Measurements from ENCODE around the gene SULT1A1. TPM values are rescaled to one million over a fixed set of nuclear protein-coding genes. Genes with fewer than 3 reads are reported as not detected.

Gene SULT1A1
- total and polyA plus RNA-seq, 2 of the 4 experiments (the other 2 are of a cell fraction), result 1.2 to 1.6 TPM

DNA sequence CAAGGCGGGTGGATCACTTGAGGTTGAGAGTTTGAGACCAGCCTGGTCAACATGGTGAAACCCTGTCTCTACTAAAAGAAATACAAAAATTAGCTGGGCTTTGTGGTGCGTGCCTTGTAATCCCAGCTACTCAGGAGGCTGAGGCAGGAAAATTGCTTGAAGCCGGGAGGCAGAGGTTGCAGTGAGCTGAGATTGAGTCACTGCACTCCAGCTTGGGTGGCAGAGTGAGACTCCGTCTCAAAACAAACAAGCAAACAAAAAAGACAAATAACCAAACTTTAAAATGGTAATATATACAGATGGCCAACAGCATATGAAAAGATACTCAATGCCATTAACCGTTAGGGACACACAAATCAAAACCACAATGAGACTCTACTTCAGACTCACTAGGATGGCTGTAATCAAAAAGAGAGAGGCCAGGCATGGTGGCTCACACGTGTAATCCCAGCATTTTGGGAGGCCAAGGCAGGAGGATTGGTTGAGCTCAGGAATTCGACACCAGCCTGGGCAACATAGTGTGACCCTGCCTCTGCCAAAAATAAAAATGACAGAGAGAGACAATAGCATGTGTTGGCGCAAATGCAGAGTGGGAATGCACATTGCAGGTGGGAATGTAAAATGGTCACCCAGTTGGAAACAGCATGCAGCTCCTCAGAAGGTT, 34.3 kb downstream of the SULT1A1 start:
- H3K9me3 ChIP-seq (ENCODE audit: control insufficient read depth, insufficient read depth, low read length), result no peaks in the 10 kb centered on the region
- H3K56ac ChIP-seq (ENCODE audit: extremely low read depth, insufficient read depth, low read length), result no peak overlapping the region
- intact Hi-C loops (cut with micrococcal nuclease) (no loop called here), dilution Hi-C loops (cut with HindIII; ENCODE audit: low sequenced_read_pairs, unreplicated experiment) (no loop called here), in situ Hi-C loops (cut with MboI; ENCODE audit: low sequenced_read_pairs) (no loop called here)
- no TSS peak for BruUV-seq (replicated peaks)
- H2BK5ac ChIP-seq (ENCODE audit: low read depth, low read length, poor library complexity, severe bottlenecking), result no peak overlapping the region
- ChIA-PET CTCF (no interaction called here), POLR2A (ENCODE audit: unreplicated experiment) (no interaction called here)
- no peak overlapping the region for H4K8ac ChIP-seq (ENCODE audit: low read depth in 2 of 2, low read length in 2 of 2)
- no peaks in the 10 kb centered on the region for H4K20me1 ChIP-seq (ENCODE audit: insufficient read depth, low read length)
- no peak overlapping the region for H2AK9ac ChIP-seq (replicated peaks; ENCODE audit: low read depth, low read length, poor library complexity)
- no peak overlapping the region for H3K18ac ChIP-seq (ENCODE audit: low read depth, low read length)
- H2BK20ac ChIP-seq (ENCODE audit: low read depth, low read length), result no peak overlapping the region
- H2BK120ac ChIP-seq (ENCODE audit: low read depth, low read length), result no peak overlapping the region
- H4K5ac ChIP-seq (ENCODE audit: low read depth, low read length), result no peak overlapping the region
- WGBS, 2 experiments (ENCODE audit: extremely low coverage in 2 of 2, insufficient read length in 1 of 2), result 100% methylated on average over 2 of the region's 8 CpGs; no CpG with 5 or more reads in 1 of the 2 experiments
- no peak overlapping the region for H3K9ac ChIP-seq (ENCODE audit: low read depth, low read length)
- no peaks in the 10 kb centered on the region; the same call in 1 of the 2 replicates for H3K9me1 ChIP-seq (ENCODE audit: insufficient read depth, low read length)
- H3K23ac ChIP-seq (ENCODE audit: low read depth, low read length), result no peak overlapping the region
- H3K14ac ChIP-seq (replicated peaks; ENCODE audit: low read depth, low read length), result no peak overlapping the region
- DNase-seq (no peak), ATAC-seq (ENCODE audit: low read depth) (no peak)
- no peaks in the 10 kb centered on the region for H3K27me3 ChIP-seq (ENCODE audit: control insufficient read depth, insufficient read depth, low read length)
- H3K36me3 ChIP-seq (ENCODE audit: control insufficient read depth, insufficient read depth, low read length), result no peaks in the 10 kb centered on the region
- H3K4me1 ChIP-seq (ENCODE audit: control insufficient read depth, insufficient read depth, low read length), result peaks cover 9% of the 10 kb centered on the region
- no peak overlapping the region for H3K27ac ChIP-seq (ENCODE audit: insufficient read depth, low read length)
- no peak overlapping the region for H4K91ac ChIP-seq (ENCODE audit: insufficient read depth, low read depth, low read length)
- H3K4me2 ChIP-seq (ENCODE audit: low read depth, low read length), result no peak overlapping the region
- H3K4me3 ChIP-seq (ENCODE audit: insufficient read depth, low read depth, low read length), result no peak overlapping the region
- no peak overlapping the region for H2AFZ ChIP-seq (replicated peaks; ENCODE audit: low read length, poor library complexity)
- no peak overlapping the region for H3K4ac ChIP-seq (ENCODE audit: low read depth, low read length)
- H2BK15ac ChIP-seq (ENCODE audit: low read depth, low read length), result no peak overlapping the region
- no peak overlapping the region for H2AK5ac ChIP-seq (ENCODE audit: low read depth, low read length)
- no peak for TF ChIP-seq RFX5 (IDR thresholded peaks at IDR 0.05; ENCODE audit: low read depth, low read length)
- H3K79me1 ChIP-seq (ENCODE audit: low read depth in 1 of 2, low read length in 2 of 2), result peaks cover 3 to 6% of the 10 kb centered on the region in 2 experiments; a peak in 1 of 4 replicates

Data from IMR-90 (cell line).